ENCODE measurements around the gene CTTNBP2NL. TPM values are rescaled to one million over a fixed set of nuclear protein-coding genes. Genes with fewer than 3 reads are reported as not detected.
A peak's percentile ranks its signal among the peaks of the same experiment; 100 is the strongest.

CTTNBP2NL gene
- total RNA-seq, 1 donor from 2014 or later: 39.0 TPM

- Mint-ChIP-seq H3K27me3 (ENCODE audit: low read depth) (peaks cover 71% of the 10 kb centered on the region), H3K4me1 (no peaks in the 10 kb centered on the region), H3K9me3 (no peaks in the 10 kb centered on the region), H3K27ac (ENCODE audit: unreplicated experiment) (no peak overlapping the region), H3K4me3 (no peak overlapping the region), H3K36me3 (ENCODE audit: low read depth) (no peaks in the 10 kb centered on the region)
- peak; percentile 96 for TF ChIP-seq CTCF (conservative IDR thresholded peaks at IDR 0.05)
- DNase-seq (ENCODE audit: low read depth, low spot score): peak; percentile 96
Measured at GRCh38 chr1:112369392-112370285, 26.4 kb upstream of the CTTNBP2NL start.

- no peaks in the 10 kb centered on the region for H3K9me3 Mint-ChIP-seq
- H3K27me3 Mint-ChIP-seq (ENCODE audit: low read depth): peaks cover 77% of the 10 kb centered on the region
Measured at GRCh38 chr1:112370996-112371395, 25.0 kb upstream of the CTTNBP2NL start.

GRCh38 chr1:112371775-112372174, 24.2 kb upstream of the CTTNBP2NL start:
- Mint-ChIP-seq H3K4me1 (no peaks in the 10 kb centered on the region), H3K9me3 (peaks cover under 1% of the 10 kb centered on the region), H3K4me3 (no peak overlapping the region), H3K27ac (ENCODE audit: unreplicated experiment) (no peak overlapping the region), H3K36me3 (ENCODE audit: low read depth) (no peaks in the 10 kb centered on the region), H3K27me3 (ENCODE audit: low read depth) (peaks cover 76% of the 10 kb centered on the region)
- no peak for DNase-seq (ENCODE audit: low read depth, low spot score)
- no peak for TF ChIP-seq CTCF (conservative IDR thresholded peaks at IDR 0.05)

More at GRCh38 chr1:112370996-112371395, 25.0 kb upstream of the CTTNBP2NL start:
- Mint-ChIP-seq H3K27ac (ENCODE audit: unreplicated experiment) (no peak overlapping the region), H3K4me3 (no peak overlapping the region), H3K36me3 (ENCODE audit: low read depth) (no peaks in the 10 kb centered on the region), H3K4me1 (no peaks in the 10 kb centered on the region)
- TF ChIP-seq CTCF (conservative IDR thresholded peaks at IDR 0.05): no peak
- DNase-seq (ENCODE audit: low read depth, low spot score): no peak

- Mint-ChIP-seq H3K4me3 (no peak overlapping the region), H3K36me3 (ENCODE audit: low read depth) (no peaks in the 10 kb centered on the region), H3K27ac (ENCODE audit: unreplicated experiment) (no peak overlapping the region), H3K9me3 (peaks cover 3% of the 10 kb centered on the region), H3K27me3 (ENCODE audit: low read depth) (peaks cover 69% of the 10 kb centered on the region), H3K4me1 (no peaks in the 10 kb centered on the region)
- TF ChIP-seq CTCF (conservative IDR thresholded peaks at IDR 0.05): no peak
- no peak for DNase-seq (ENCODE audit: low read depth, low spot score)
Measured at GRCh38 chr1:112373806-112374205, 22.2 kb upstream of the CTTNBP2NL start.

GRCh38 chr1:112375701-112376100, 20.3 kb upstream of the CTTNBP2NL start:
- TF ChIP-seq CTCF (conservative IDR thresholded peaks at IDR 0.05): no peak
- no peaks in the 10 kb centered on the region for H3K36me3 Mint-ChIP-seq (ENCODE audit: low read depth)
- H3K4me1 Mint-ChIP-seq: no peaks in the 10 kb centered on the region
- peaks cover 3% of the 10 kb centered on the region for H3K9me3 Mint-ChIP-seq
- peaks cover 67% of the 10 kb centered on the region for H3K27me3 Mint-ChIP-seq (ENCODE audit: low read depth)
- DNase-seq (ENCODE audit: low read depth, low spot score): no peak
- H3K27ac Mint-ChIP-seq (ENCODE audit: unreplicated experiment): no peak overlapping the region
- no peak overlapping the region for H3K4me3 Mint-ChIP-seq
